ENCODE measurements around the gene SERF2.
"Not testable (repeated sequence)": the region's sequence is repeated elsewhere in the genome, so short reads cannot be mapped to it uniquely, and the experiment has no call there.

Gene SERF2

GRCh38 chr15:43793647-43794046, 1.5 kb downstream of the SERF2 start:
- DNase-seq (ENCODE audit: low spot score): no peak

GRCh38 chr15:43794269-43795037, 2.3 kb downstream of the SERF2 start:
- DNase-seq (ENCODE audit: low spot score): no peak

- no peak for DNase-seq (ENCODE audit: low spot score)
These were observed 3.1 kb downstream of the SERF2 start for GRCh38 chr15:43795197-43795596.

GRCh38 chr15:43795997-43796396, 3.9 kb downstream of the SERF2 start:
- no peak for DNase-seq (ENCODE audit: low spot score)

GRCh38 chr15:43796566-43796965, 4.4 kb downstream of the SERF2 start:
- DNase-seq (ENCODE audit: low spot score): no peak

GRCh38 chr15:43799209-43799944, 7.3 kb downstream of the SERF2 start:
- no peak for DNase-seq (ENCODE audit: low spot score)

- DNase-seq (ENCODE audit: low spot score): no peak
These were observed 7.8 kb downstream of the SERF2 start, which contains the start of gene SERINC4 for GRCh38 chr15:43799945-43800285. Gene SERINC4 (minus strand): TSS chr15:43800220. CDS start chr15:43799986, 234 bp downstream.

- peak; percentile 88 for DNase-seq (ENCODE audit: low spot score)
These were observed 8.4 kb downstream of the SERF2 start, which contains the start of gene HYPK for GRCh38 chr15:43800286-43801141. Gene HYPK (plus strand): TSS chr15:43800599. CDS start chr15:43800623, 24 bp downstream.

- DNase-seq (ENCODE audit: low spot score): not testable (repeated sequence)
These were observed 10.6 kb downstream of the SERF2 start for GRCh38 chr15:43802676-43803075.

GRCh38 chr15:43808435-43808950, 16.4 kb downstream of the SERF2 start:
- no peak for DNase-seq (ENCODE audit: low spot score)

- DNase-seq (ENCODE audit: low spot score): no peak
These were observed 17.0 kb downstream of the SERF2 start for GRCh38 chr15:43808960-43809678.

- DNase-seq (ENCODE audit: low spot score): not testable (repeated sequence)
These were observed 22.9 kb downstream of the SERF2 start for GRCh38 chr15:43815064-43815463.

- DNase-seq (ENCODE audit: low spot score): no peak
These were observed 29.4 kb downstream of the SERF2 start for GRCh38 chr15:43821505-43821904.

- peak; percentile 99 for DNase-seq (ENCODE audit: low spot score)
These were observed 32.5 kb downstream of the SERF2 start, which contains the start of gene MFAP1 for GRCh38 chr15:43824302-43825246. Gene MFAP1 (minus strand): TSS chr15:43824690. CDS start chr15:43824569, 121 bp downstream.

- DNase-seq (ENCODE audit: low spot score): not testable (repeated sequence)
These were observed 33.2 kb downstream of the SERF2 start for GRCh38 chr15:43825305-43825704.

- DNase-seq (ENCODE audit: low spot score): no peak
These were observed 33.9 kb downstream of the SERF2 start for GRCh38 chr15:43826029-43826507.

- peak; percentile 90 for DNase-seq (ENCODE audit: low spot score)
These were observed 34.6 kb downstream of the SERF2 start, which contains the start of gene WDR76 for GRCh38 chr15:43826508-43827341. Gene WDR76 (plus strand): TSS chr15:43827002. CDS start chr15:43827033, 31 bp downstream.

- DNase-seq (ENCODE audit: low spot score): no peak
These were observed 36.0 kb downstream of the SERF2 start for GRCh38 chr15:43828061-43828657.
